Measurements from ENCODE around the gene GPR137B.

GRCh38 chr1:236128646-236129178 is 13.6 kb upstream of the GPR137B start:
- no peak for TF ChIP-seq POLR2A (IDR thresholded peaks at IDR 0.05; ENCODE audit: control extremely low read depth in 1 of 2, low read depth in 2 of 2, low read length in 2 of 2)
- no peak for TF ChIP-seq CREB1 (IDR thresholded peaks at IDR 0.05)
- TF ChIP-seq CTCF (IDR thresholded peaks at IDR 0.05; ENCODE audit: control extremely low read depth in 1 of 3, insufficient read depth in 1 of 3, low read depth in 1 of 3, low read length in 3 of 3), result no peak
- TF ChIP-seq JUN (IDR thresholded peaks at IDR 0.05; ENCODE audit: low read depth, low read length), result no peak
- no peak for TF ChIP-seq PHF8 (conservative IDR thresholded peaks at IDR 0.05; ENCODE audit: low read depth, low read length)
- no peak for TF ChIP-seq HDAC2 (IDR thresholded peaks at IDR 0.05; ENCODE audit: borderline replicate concordance in 1 of 2, low read depth in 2 of 2, low read length in 2 of 2)
- TF ChIP-seq RAD21 (IDR thresholded peaks at IDR 0.05 in 1 of 2, conservative IDR thresholded peaks at IDR 0.05 in 1 of 2; ENCODE audit: low read depth in 2 of 2, low read length in 2 of 2), result no peak
- TF ChIP-seq KDM1A (IDR thresholded peaks at IDR 0.05; ENCODE audit: borderline replicate concordance, low read length), result no peak
- no peak for TF ChIP-seq POLR2AphosphoS5 (IDR thresholded peaks at IDR 0.05; ENCODE audit: low read depth, low read length)
- no peak for TF ChIP-seq TAF1 (IDR thresholded peaks at IDR 0.05; ENCODE audit: low read depth, low read length)
- no peak for TF ChIP-seq GTF2F1 (IDR thresholded peaks at IDR 0.05; ENCODE audit: borderline replicate concordance, low read depth, low read length)
